Transverse colon (tissue), 4 donors: ENCODE measurements around the gene FADD.

Source experiments
- CTCF ChIP-seq, 5 experiments: fragments of 200-600 bp in 3 of 5; fragments of 450-650 bp in 2 of 5; sonication (generic) in 3 of 5; IDR thresholded peaks; 1 replicate in 2 of 5; 2 replicates in 3 of 5; pipeline ENCODE4 v1.5.1; 2016 to 2017; ENCODE audit warnings: antibody characterized with exemption in 5 of 5, inconsistent platforms in 3 of 5, mild to moderate bottlenecking in 2 of 5, moderate library complexity in 1 of 5
- EP300 ChIP-seq: sonication (generic); formaldehyde crosslinking; IDR thresholded peaks from one replicate; pipeline ENCODE4 v1.6.1; 2017; ENCODE audit warnings: antibody characterized with exemption, low read depth
- POLR2AphosphoS5 ChIP-seq, 3 donors: sonication (generic); formaldehyde crosslinking; IDR thresholded peaks; one replicate each; pipeline ENCODE4 v1.6.1; 2016; ENCODE audit warnings: antibody characterized with exemption in 3 of 3

DNA sequence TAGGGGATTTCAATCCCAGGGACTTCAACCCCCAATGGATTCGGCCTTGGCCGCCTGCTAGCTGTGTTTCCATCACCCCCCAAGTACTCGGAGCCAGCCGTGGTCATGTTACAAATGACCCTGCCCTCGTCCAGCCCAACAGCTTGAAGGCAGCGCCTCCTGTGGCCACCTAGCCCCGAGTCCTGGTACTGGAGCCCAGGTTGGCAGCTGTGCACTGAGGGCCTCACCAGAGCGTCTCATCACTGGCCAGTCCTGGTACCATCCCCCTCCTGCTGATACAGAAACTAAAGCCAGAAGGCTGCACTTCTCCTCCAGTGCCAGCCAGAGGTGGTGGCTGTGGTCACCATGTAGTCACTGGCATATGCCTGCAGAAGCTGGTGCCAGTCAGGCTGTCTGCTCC lies 44.9 kb upstream of the FADD start:
- TF ChIP-seq CTCF (IDR thresholded peaks at IDR 0.05), result no peak
- no peak for TF ChIP-seq POLR2AphosphoS5 (IDR thresholded peaks at IDR 0.05)
- TF ChIP-seq EP300, result no peak
